Suprapubic skin (tissue), 4 donors: ENCODE measurements around the gene SLC7A7. TPM values are rescaled to one million over a fixed set of nuclear protein-coding genes. Genes with fewer than 3 reads are reported as not detected.
A peak's percentile ranks its signal among the peaks of the same experiment; 100 is the strongest.

Experiments
- DNase-seq, 2 donors: peaks; one replicate each; pipeline ENCODE4 v3.0.0-alpha.2; 2019; ENCODE audit warnings: low spot score in 2 of 2
- H3K27ac ChIP-seq: fragments of 200-600 bp; sonication (generic); one replicate; pipeline ENCODE4 v1.5.1; 2019
- H3K27me3 ChIP-seq: fragments of 200-600 bp; sonication (generic); one replicate; pipeline ENCODE4 v1.5.1; 2019
- H3K36me3 ChIP-seq: fragments of 200-600 bp; sonication (generic); one replicate; pipeline ENCODE4 v1.5.1; 2019
- H3K4me1 ChIP-seq: fragments of 200-600 bp; sonication (generic); one replicate; pipeline ENCODE4 v1.5.1; 2019
- H3K4me3 ChIP-seq: fragments of 200-600 bp; sonication (generic); one replicate; pipeline ENCODE4 v1.5.1; 2019; ENCODE audit warnings: mild to moderate bottlenecking
- H3K9me3 ChIP-seq: fragments of 200-600 bp; sonication (generic); one replicate; pipeline ENCODE4 v1.5.1; 2019
- EP300 ChIP-seq: sonication (generic); formaldehyde crosslinking; IDR thresholded peaks from one replicate; pipeline ENCODE4 v1.6.1; 2017; ENCODE audit warnings: antibody characterized with exemption
- POLR2A ChIP-seq, 2 donors: fragments of 450-650 bp; IDR thresholded peaks; one replicate each; pipeline ENCODE4 v1.6.1; 2017; ENCODE audit warnings: antibody characterized with exemption in 2 of 2, mild to moderate bottlenecking in 2 of 2, moderate library complexity in 2 of 2
- POLR2AphosphoS5 ChIP-seq, 3 donors: sonication (generic); formaldehyde crosslinking; IDR thresholded peaks; one replicate each; pipeline ENCODE4 v1.6.1; 2017; ENCODE audit warnings: antibody characterized with exemption in 3 of 3
- WGBS: methylation state at CpG from one replicate; pipeline ENCODE4 v1.1.5; 2018; 5-methylcytosine and 5-hydroxymethylcytosine counted together
- total RNA-seq, 4 donors: library from RNA; depleted of rRNA; stranded (reverse); fragments of >200 nt; gene quantifications; one replicate each; pipeline ENCODE4 v1.1.0, GENCODE V29; 2016
- TF ChIP-seq, protein P1 (sequence below), 2 donors: fragments of 200-600 bp in 1 of 2; fragments of 450-650 bp in 1 of 2; sonication (generic) in 1 of 2; IDR thresholded peaks; one replicate each; pipeline ENCODE4 v1.5.1; 2016 to 2019; ENCODE audit warnings: antibody characterized with exemption in 2 of 2, mild to moderate bottlenecking in 1 of 2, moderate library complexity in 1 of 2

SLC7A7 gene
- total RNA-seq, 4 donors from 2014 or later: 1.8 to 3.8 (median 2.9) TPM

- Histone ChIP-seq H3K4me3 (no peak overlapping the region), H3K27ac (no peak overlapping the region), H3K4me1 (peaks cover 20% of the 10 kb centered on the region), H3K27me3 (no peaks in the 10 kb centered on the region), H3K36me3 (peaks cover 58% of the 10 kb centered on the region), H3K9me3 (no peaks in the 10 kb centered on the region)
- no peak for DNase-seq
- 77% methylated on average over 2 of the region's 2 CpGs for WGBS
- TF ChIP-seq EP300 (no peak), POLR2AphosphoS5 (IDR thresholded peaks at IDR 0.05) (no peak), POLR2A (IDR thresholded peaks at IDR 0.05) (no peak)
- TF ChIP-seq, protein P1, sequence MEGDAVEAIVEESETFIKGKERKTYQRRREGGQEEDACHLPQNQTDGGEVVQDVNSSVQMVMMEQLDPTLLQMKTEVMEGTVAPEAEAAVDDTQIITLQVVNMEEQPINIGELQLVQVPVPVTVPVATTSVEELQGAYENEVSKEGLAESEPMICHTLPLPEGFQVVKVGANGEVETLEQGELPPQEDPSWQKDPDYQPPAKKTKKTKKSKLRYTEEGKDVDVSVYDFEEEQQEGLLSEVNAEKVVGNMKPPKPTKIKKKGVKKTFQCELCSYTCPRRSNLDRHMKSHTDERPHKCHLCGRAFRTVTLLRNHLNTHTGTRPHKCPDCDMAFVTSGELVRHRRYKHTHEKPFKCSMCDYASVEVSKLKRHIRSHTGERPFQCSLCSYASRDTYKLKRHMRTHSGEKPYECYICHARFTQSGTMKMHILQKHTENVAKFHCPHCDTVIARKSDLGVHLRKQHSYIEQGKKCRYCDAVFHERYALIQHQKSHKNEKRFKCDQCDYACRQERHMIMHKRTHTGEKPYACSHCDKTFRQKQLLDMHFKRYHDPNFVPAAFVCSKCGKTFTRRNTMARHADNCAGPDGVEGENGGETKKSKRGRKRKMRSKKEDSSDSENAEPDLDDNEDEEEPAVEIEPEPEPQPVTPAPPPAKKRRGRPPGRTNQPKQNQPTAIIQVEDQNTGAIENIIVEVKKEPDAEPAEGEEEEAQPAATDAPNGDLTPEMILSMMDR (IDR thresholded peaks at IDR 0.05): no peak
These were observed 45.9 kb downstream of the SLC7A7 start for GRCh38 chr14:22769369-22769768.

DNA sequence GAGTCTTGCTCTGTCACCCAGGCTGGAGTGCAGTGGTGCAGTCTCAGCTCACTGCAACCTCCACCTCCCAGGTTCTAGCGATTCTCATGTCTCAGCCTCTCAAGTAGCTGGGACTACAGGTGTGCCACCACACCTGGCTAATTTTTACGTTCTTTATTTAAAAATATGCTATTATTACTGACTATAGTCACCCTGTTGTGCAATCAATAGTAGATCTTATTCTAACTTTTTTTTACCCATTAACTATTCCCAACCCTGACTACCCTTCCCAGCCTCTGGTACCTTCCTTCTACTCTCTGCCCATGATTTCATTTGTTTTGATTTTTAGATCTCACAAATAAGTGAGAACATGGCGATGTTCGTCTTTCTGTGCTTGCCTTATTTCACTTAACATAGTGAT is 46.3 kb downstream of the SLC7A7 start:
- H3K9me3 ChIP-seq: no peaks in the 10 kb centered on the region
- H3K27me3 ChIP-seq: no peaks in the 10 kb centered on the region
- peaks cover 54% of the 10 kb centered on the region for H3K36me3 ChIP-seq
- no peak overlapping the region for H3K27ac ChIP-seq
- H3K4me1 ChIP-seq: peaks cover 20% of the 10 kb centered on the region
- DNase-seq: no peak
- no peak overlapping the region for H3K4me3 ChIP-seq
- WGBS: 93% methylated on average over 4 of the region's 4 CpGs
- TF ChIP-seq POLR2AphosphoS5 (IDR thresholded peaks at IDR 0.05): no peak

GRCh38 chr14:22767323-22767589 is 48.0 kb downstream of the SLC7A7 start:
- WGBS: 4% methylated on average over 6 of the region's 6 CpGs
- Histone ChIP-seq H3K36me3 (peaks cover 39% of the 10 kb centered on the region), H3K27ac (no peak overlapping the region), H3K9me3 (peaks cover 4% of the 10 kb centered on the region), H3K4me3 (peak overlapping the region; percentile 60), H3K4me1 (peaks cover 20% of the 10 kb centered on the region), H3K27me3 (no peaks in the 10 kb centered on the region)
- no peak for DNase-seq
- TF ChIP-seq POLR2AphosphoS5 (IDR thresholded peaks at IDR 0.05) (no peak), POLR2A (IDR thresholded peaks at IDR 0.05) (no peak), EP300 (no peak)
- TF ChIP-seq, protein P1 (IDR thresholded peaks at IDR 0.05): no peak

DNA sequence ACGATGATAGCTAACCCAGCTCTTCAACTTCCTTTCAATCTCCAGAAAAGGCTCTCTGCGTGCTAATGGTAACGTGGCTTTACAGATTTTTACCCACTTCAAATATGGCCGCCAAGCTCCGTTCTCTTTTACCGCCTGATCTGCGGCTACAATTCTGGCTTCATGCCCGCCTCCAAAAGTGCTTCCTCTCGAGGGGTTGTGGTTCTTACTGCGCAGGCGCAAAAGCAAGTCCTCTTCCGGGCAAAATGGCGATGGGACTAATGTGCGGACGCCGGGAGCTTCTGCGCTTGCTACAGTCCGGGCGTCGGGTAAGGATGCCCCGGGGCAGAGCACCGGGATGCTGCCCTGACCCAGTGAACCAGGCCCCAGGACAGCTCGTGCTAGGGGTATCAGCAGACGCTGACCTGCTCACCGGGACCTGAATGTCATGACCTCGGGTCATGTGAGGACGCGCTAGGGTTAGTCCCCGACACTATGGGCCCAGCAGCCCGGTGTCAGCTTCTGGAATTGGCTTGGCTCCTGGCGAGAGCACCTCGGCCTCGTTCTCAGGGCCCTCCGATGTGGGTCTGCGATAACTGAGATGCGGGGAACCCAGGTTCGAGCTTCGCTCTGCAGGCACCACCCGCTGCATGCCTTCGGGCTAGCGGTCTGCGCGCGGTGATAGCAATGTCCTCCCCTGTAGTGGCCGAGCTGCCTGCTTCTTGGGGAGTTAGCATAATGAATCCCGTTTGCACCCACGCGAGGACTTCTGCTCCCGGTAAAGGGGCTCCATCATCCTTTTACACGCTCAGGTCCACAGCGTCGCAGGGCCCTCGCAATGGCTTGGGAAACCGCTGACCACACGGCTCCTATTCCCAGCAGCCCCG is 48.5 kb downstream of the SLC7A7 start, which contains the start of gene OXA1L:
OXA1L (plus strand) TSS at position 232 of the 866 bp plus-strand sequence; CDS start at position 246, 14 bp downstream.
- H3K36me3 ChIP-seq: peaks cover 36% of the 10 kb centered on the region
- TF ChIP-seq, protein P1 (IDR thresholded peaks at IDR 0.05): no peak
- TF ChIP-seq EP300 (no peak), POLR2A (IDR thresholded peaks at IDR 0.05) (peak in 1 of 2 donors; percentile 45), POLR2AphosphoS5 (IDR thresholded peaks at IDR 0.05) (peak in 2 of 3 donors; percentile 23 to 47)
- H3K4me1 ChIP-seq: peaks cover 20% of the 10 kb centered on the region
- H3K27me3 ChIP-seq: no peaks in the 10 kb centered on the region
- H3K9me3 ChIP-seq: peaks cover 7% of the 10 kb centered on the region
- H3K4me3 ChIP-seq: peak within 1 kb of the TSS; percentile 60
- peak; percentile 99 for DNase-seq
- peak within 1 kb of the TSS; percentile 55 for H3K27ac ChIP-seq
- 0% methylated on average over 27 of the region's 56 CpGs for WGBS

GRCh38 chr14:22764382-22764781 is 50.9 kb downstream of the SLC7A7 start:
- Histone ChIP-seq H3K4me3 (no peak overlapping the region), H3K27me3 (no peaks in the 10 kb centered on the region), H3K36me3 (peaks cover 13% of the 10 kb centered on the region), H3K27ac (no peak overlapping the region), H3K4me1 (peaks cover 20% of the 10 kb centered on the region), H3K9me3 (peaks cover 12% of the 10 kb centered on the region)
- DNase-seq: no peak
- WGBS: 74% methylated on average over 4 of the region's 4 CpGs
- no peak for TF ChIP-seq POLR2AphosphoS5 (IDR thresholded peaks at IDR 0.05)
- TF ChIP-seq POLR2A (IDR thresholded peaks at IDR 0.05): no peak
- TF ChIP-seq, protein P1 (IDR thresholded peaks at IDR 0.05): no peak
- TF ChIP-seq EP300: no peak
